HepG2 (cell line): ENCODE data around the gene DSTN. TPM values are rescaled to one million over a fixed set of nuclear protein-coding genes. Genes with fewer than 3 reads are reported as not detected.
A peak's percentile ranks its signal among the peaks of the same experiment; 100 is the strongest.

ENCODE experiments used
- ATAC-seq: fragments of 200-7000 bp; cut with Tn5 transposase; 3 replicates; pipeline ENCODE4 v1.9.1; 2020; ENCODE audit warnings: mild to moderate bottlenecking, moderate library complexity
- BruUV-seq: library from RNA; stranded (reverse); fragments of 400-500 nt; replicated peaks from 2 replicates; lab custom pipeline; 2021; lab: Mats Ljungman, UMichigan
- CTCF ChIA-PET: fragments of 300-600 bp; formaldehyde crosslinking; extraction: SDS; loops from one replicate; lab custom pipeline; 2021; ENCODE audit warnings: low total read pairs, inconsistent platforms, low intra/inter-chr PET ratio; lab: Yijun Ruan, JAX
- POLR2A ChIA-PET: fragments of 350-600 bp; sonication (Branson Sonifier 250); formaldehyde crosslinking; loops from one replicate; lab custom pipeline; 2020; ENCODE audit warnings: antibody characterized with exemption, inconsistent platforms; lab: Yijun Ruan, JAX
- DNase-seq: peaks from one replicate; pipeline ENCODE4 v3.0.0-alpha.2; 2015; ENCODE audit warnings: low spot score
- FAIRE-seq: peaks from 3 replicates; lab custom pipeline; 2011; peaks lifted over from hg19 to GRCh38; lab: Jason Lieb, UNC
- H2AFZ ChIP-seq: one replicate; pipeline ENCODE4 v1.6.1; 2011; ENCODE audit warnings: low read length, inconsistent platforms
- H3K27ac ChIP-seq: fragments of 300-600 bp; 3 replicates; pipeline ENCODE4 v1.8.0; 2011; ENCODE audit warnings: mixed run types, mild to moderate bottlenecking, mixed read lengths, low read length, inconsistent platforms; ENCODE audit not compliant: insufficient read depth; ENCODE audit errors: extremely low read length
- H3K27me3 ChIP-seq, 2 experiments: fragments of 200-600 bp in 1 of 2; 2 replicates in 1 of 2; 3 replicates in 1 of 2; pipeline versions ENCODE4 v1.6.0 to v1.8.0; 2011; ENCODE audit warnings: low read length in 2 of 2, mild to moderate bottlenecking in 2 of 2, moderate library complexity in 2 of 2, inconsistent platforms in 1 of 2; ENCODE audit not compliant: insufficient read depth in 2 of 2, control insufficient read depth in 1 of 2
- H3K36me3 ChIP-seq, 2 experiments: fragments of 200-600 bp in 1 of 2; replicated peaks in 1 of 2; 2 replicates in 1 of 2; 3 replicates in 1 of 2; pipeline versions ENCODE4 v1.5.1 to v1.8.0; 2011; ENCODE audit warnings: low read length in 2 of 2, inconsistent platforms in 1 of 2; ENCODE audit not compliant: insufficient read depth in 2 of 2, control insufficient read depth in 1 of 2
- H3K4me1 ChIP-seq: 2 replicates; pipeline ENCODE4 v1.5.1; 2012; ENCODE audit warnings: low read length, inconsistent platforms; ENCODE audit not compliant: insufficient read depth
- H3K4me2 ChIP-seq: 2 replicates; pipeline ENCODE4 v1.6.0; 2011; ENCODE audit warnings: low read depth, low read length, inconsistent platforms
- H3K4me3 ChIP-seq, 3 experiments: fragments of 200-600 bp in 1 of 3; sonication (generic), shearing (Covaris generic) in 1 of 3; replicated peaks in 1 of 3; 2 replicates each; pipeline ENCODE4 v1.5.1; 2011 to 2016; ENCODE audit warnings: low read length in 3 of 3, inconsistent platforms in 2 of 3, low read depth in 2 of 3, mild to moderate bottlenecking in 2 of 3, control low read depth in 1 of 3, mixed read lengths in 1 of 3; ENCODE audit not compliant: insufficient read depth in 1 of 3
- H3K79me2 ChIP-seq: one replicate; pipeline ENCODE4 v1.6.1; 2011; ENCODE audit warnings: low read length, inconsistent platforms; ENCODE audit not compliant: insufficient read depth
- H3K9ac ChIP-seq: 2 replicates; pipeline ENCODE4 v1.6.0; 2011; ENCODE audit warnings: mild to moderate bottlenecking, low read depth, low read length, inconsistent platforms; ENCODE audit not compliant: insufficient read depth
- H3K9me3 ChIP-seq: 2 replicates; pipeline ENCODE4 v1.5.1; 2012; ENCODE audit warnings: mild to moderate bottlenecking, low read length
- H4K20me1 ChIP-seq: 2 replicates; pipeline ENCODE4 v1.6.0; 2011; ENCODE audit warnings: inconsistent platforms, mild to moderate bottlenecking, low read length, moderate library complexity; ENCODE audit not compliant: insufficient read depth
- AGO2 ChIP-seq: fragments of 200-400 bp; formaldehyde crosslinking; optimal IDR thresholded peaks from 2 replicates; pipeline ENCODE3; 2017; ENCODE audit warnings: mild to moderate bottlenecking, low read depth, low read length, moderate library complexity
- AKAP8 ChIP-seq: sonication (generic); formaldehyde crosslinking; IDR thresholded peaks from 2 replicates; pipeline ENCODE4 v1.5.1; 2020; ENCODE audit warnings: mild to moderate bottlenecking, missing genetic modification reagents
- POLR2G ChIP-seq: fragments of 200-400 bp; formaldehyde crosslinking; IDR thresholded peaks from 2 replicates; pipeline ENCODE4 v1.6.1; 2018; ENCODE audit warnings: mild to moderate bottlenecking, low read depth, low read length, moderate library complexity
- TEAD3 ChIP-seq: optimal IDR thresholded peaks from 2 replicates; pipeline ENCODE3; 2016; ENCODE audit warnings: borderline replicate concordance
- WGBS: methylation state at CpG from one replicate; pipeline ENCODE4 v1.1.6; 2017; ENCODE audit warnings: low lambda C conversion rate; 5-methylcytosine and 5-hydroxymethylcytosine counted together
- in situ Hi-C: cut with HindIII; loops from 2 replicates; pipeline ENCODE4 v1.10.0; 2017; ENCODE audit warnings: low pct_unique_long_range_greater_than_20kb; ENCODE audit not compliant: extremely low pct_ligation_motif_present
- intact Hi-C: fragments of 100-400 bp; cut with micrococcal nuclease; formaldehyde crosslinking; loops from one replicate; pipeline ENCODE4 v1.10.0; 2022; ENCODE audit not compliant: unreplicated experiment
- polyA plus RNA-seq, 8 experiments: library from polyadenylated mRNA; depleted of rRNA in 3 of 8; stranded (reverse) in 7 of 8; unstranded in 1 of 8; fragments of >200 nt; fragmentation: Illumina TruSeq in 4 of 8; extraction: Trizol in 4 of 8; gene quantifications; 2 replicates each; pipeline versions ENCODE4 v1.2.1 to v1.2.3, GENCODE V29; 2011 to 2016; ENCODE audit warnings: low read depth in 4 of 8, missing spikeins in 1 of 8, mixed read lengths in 1 of 8; ENCODE audit not compliant: insufficient read depth in 1 of 8
- total RNA-seq, 5 experiments: library from RNA; depleted of rRNA; stranded (reverse); fragments of >200 nt; fragmentation: Illumina TruSeq; extraction: Trizol; gene quantifications; 2 replicates each; pipeline ENCODE4 v1.2.3, GENCODE V29; 2016; ENCODE audit warnings: low read depth in 1 of 5
- TF ChIP-seq, protein P1 (sequence below): sonication (generic); formaldehyde crosslinking; IDR thresholded peaks from 2 replicates; pipeline ENCODE4 v1.5.0; 2020; ENCODE audit warnings: mild to moderate bottlenecking, missing genetic modification reagents

The DSTN gene
- total and polyA plus RNA-seq, 2 of the 13 experiments (the other 11 are each of a cell fraction or from before 2014, with no cell fraction given) = 27.6 to 106 TPM

DNA sequence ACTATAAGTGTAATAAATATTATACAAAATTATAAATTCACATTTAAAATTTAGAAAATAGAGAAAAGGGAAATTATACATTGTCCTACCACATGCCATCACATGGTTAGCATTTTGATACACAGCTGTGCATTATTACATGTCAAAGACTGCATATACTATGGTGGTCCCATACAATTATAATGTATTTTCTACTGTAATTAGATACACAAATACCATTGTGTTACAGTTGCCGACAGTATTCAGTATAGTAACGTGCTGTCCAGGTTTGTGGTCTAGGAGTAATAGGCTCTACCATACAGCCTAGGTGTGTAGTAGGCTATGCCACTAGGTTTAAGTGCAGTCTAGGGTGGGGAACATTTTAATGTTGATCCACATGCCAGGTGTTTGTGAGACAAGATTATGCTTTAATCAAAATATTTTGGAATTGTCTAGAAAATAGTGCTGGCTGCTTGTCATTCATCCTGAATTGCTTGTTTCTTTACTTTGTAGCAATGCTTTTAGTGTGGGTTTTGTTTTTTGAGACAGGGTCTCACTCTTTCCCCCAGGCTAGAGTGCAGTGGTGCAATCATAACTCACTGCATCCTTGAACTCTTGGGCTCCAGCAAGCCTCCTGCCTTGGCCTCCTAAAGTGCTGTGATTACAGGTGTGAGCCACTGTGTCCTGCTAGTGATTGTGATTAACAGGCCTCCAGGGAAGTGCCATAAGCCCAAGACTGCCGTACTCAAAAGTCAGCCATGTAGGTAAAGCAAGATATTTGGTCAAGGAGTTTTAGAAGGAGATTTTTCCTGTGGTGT, 39.0 kb downstream of the DSTN start:
- intact Hi-C loops (no loop called here), in situ Hi-C loops (no loop called here)
- peaks cover 47% of the 10 kb centered on the region for H3K4me1 ChIP-seq
- peaks cover 5% of the 10 kb centered on the region for H4K20me1 ChIP-seq
- no peak overlapping the region for H2AFZ ChIP-seq
- no peak overlapping the region for H3K9ac ChIP-seq
- ATAC-seq = no peak
- no peaks in the 10 kb centered on the region for H3K27me3 ChIP-seq
- no peak for FAIRE-seq
- H3K27ac ChIP-seq = no peak overlapping the region
- TF ChIP-seq AGO2 (peak; percentile 62), TEAD3 (CRISPR knock-in tag) (no peak), POLR2G (peak; percentile 17; the same call in 1 of the 2 replicates), AKAP8 (CRISPR knock-in tag) (peak; percentile 2; the same call in 1 of the 2 replicates)
- TF ChIP-seq, protein P1, sequence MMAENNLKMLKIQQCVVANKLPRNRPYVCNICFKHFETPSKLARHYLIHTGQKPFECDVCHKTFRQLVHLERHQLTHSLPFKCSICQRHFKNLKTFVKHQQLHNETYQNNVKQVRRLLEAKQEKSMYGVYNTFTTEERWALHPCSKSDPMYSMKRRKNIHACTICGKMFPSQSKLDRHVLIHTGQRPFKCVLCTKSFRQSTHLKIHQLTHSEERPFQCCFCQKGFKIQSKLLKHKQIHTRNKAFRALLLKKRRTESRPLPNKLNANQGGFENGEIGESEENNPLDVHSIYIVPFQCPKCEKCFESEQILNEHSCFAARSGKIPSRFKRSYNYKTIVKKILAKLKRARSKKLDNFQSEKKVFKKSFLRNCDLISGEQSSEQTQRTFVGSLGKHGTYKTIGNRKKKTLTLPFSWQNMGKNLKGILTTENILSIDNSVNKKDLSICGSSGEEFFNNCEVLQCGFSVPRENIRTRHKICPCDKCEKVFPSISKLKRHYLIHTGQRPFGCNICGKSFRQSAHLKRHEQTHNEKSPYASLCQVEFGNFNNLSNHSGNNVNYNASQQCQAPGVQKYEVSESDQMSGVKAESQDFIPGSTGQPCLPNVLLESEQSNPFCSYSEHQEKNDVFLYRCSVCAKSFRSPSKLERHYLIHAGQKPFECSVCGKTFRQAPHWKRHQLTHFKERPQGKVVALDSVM = peak; percentile 88
- TF ChIP-seq, all 625 proteins: peak for 4
- Histone ChIP-seq H3K9me3 (no peaks in the 10 kb centered on the region), H3K36me3 (peaks cover 2 to 4% of the 10 kb centered on the region in 2 experiments; a peak in 3 of 5 replicates), H3K4me2 (no peak overlapping the region), H3K4me3 (no peak overlapping the region), H3K79me2 (no peaks in the 10 kb centered on the region)
- ChIA-PET CTCF (no interaction called here), POLR2A (interaction anchor here (0.9 kb wide), 1 partner anchor 9 kb away, joined by 3 read pairs; no protein-coding TSS in a partner anchor)
- no peak for DNase-seq
- BruUV-seq = no TSS peak
- WGBS = 95% methylated on average over 3 of the region's 3 CpGs
